Left renal pelvis (tissue), 4 donors: ENCODE measurements around the gene SRF. TPM values are rescaled to one million over a fixed set of nuclear protein-coding genes. Genes with fewer than 3 reads are reported as not detected.

Experiments used
- polyA plus RNA-seq, 4 donors: library from polyadenylated mRNA; unstranded; fragments of 120-200 nt; gene quantifications; one replicate each; pipeline ENCODE4 v1.2.1, GENCODE V29; 2013; ENCODE audit not compliant: insufficient read length in 4 of 4

The SRF gene
- polyA plus RNA-seq, 4 donors: 26.5 to 38.2 (median 30.9) TPM

Other genes starting within 250 kb of the SRF start
- 10 to 100 TPM; 52.3 to 64.9 (median 59.1) TPM for gene CNPY3, start 241.8 kb upstream of the SRF start, polyA plus RNA-seq
- gene GNMT, start 210.5 kb upstream of the SRF start, polyA plus RNA-seq: 1 to 10 TPM in 1 of 4 donors, under 1 TPM in 3; 0.45 to 2.0 (median 0.64) TPM
- gene PEX6, start 192.1 kb upstream of the SRF start, polyA plus RNA-seq: 10 to 100 TPM; 15.5 to 27.2 (median 19.1) TPM
- gene PPP2R5D, start 186.7 kb upstream of the SRF start, polyA plus RNA-seq: 10 to 100 TPM; 60.3 to 72.1 (median 66.5) TPM
- gene MEA1, start 157.3 kb upstream of the SRF start, polyA plus RNA-seq: 10 to 100 TPM; 71.0 to 91.9 (median 82.6) TPM
- gene KLHDC3, start 157.0 kb upstream of the SRF start, polyA plus RNA-seq: 100 to 1,000 TPM in 1 of 4 donors, 10 to 100 TPM in 3; 90.6 to 112 (median 95.0) TPM
- 10 to 100 TPM; 37.6 to 64.1 (median 58.5) TPM for gene RRP36, start 149.6 kb upstream of the SRF start, polyA plus RNA-seq
- 10 to 100 TPM; 45.8 to 59.0 (median 48.7) TPM for gene CUL7, start 117.4 kb upstream of the SRF start, polyA plus RNA-seq
- 10 to 100 TPM; 38.4 to 78.4 (median 55.1) TPM for gene MRPL2, start 111.8 kb upstream of the SRF start, polyA plus RNA-seq
- gene KLC4, start 111.6 kb upstream of the SRF start, polyA plus RNA-seq: 10 to 100 TPM; 30.6 to 74.2 (median 51.3) TPM
- 100 to 1,000 TPM; 228 to 269 (median 239) TPM for gene PTK7, start 95.0 kb upstream of the SRF start, polyA plus RNA-seq
- 10 to 100 TPM; 24.7 to 48.7 (median 34.5) TPM for gene CUL9, start 10.9 kb downstream of the SRF start, polyA plus RNA-seq
- gene DNPH1, start 58.2 kb downstream of the SRF start, polyA plus RNA-seq: 10 to 100 TPM; 29.2 to 87.2 (median 46.4) TPM
- under 1 TPM; 0.20 to 0.44 (median 0.30) TPM for gene TTBK1, start 72.2 kb downstream of the SRF start, polyA plus RNA-seq
- under 1 TPM; 0.39 to 0.76 (median 0.58) TPM for gene SLC22A7, start 127.0 kb downstream of the SRF start, polyA plus RNA-seq
- 1 to 10 TPM; 2.4 to 8.1 (median 4.0) TPM for gene CRIP3, start 137.6 kb downstream of the SRF start, polyA plus RNA-seq
- gene ZNF318, start 198.4 kb downstream of the SRF start, polyA plus RNA-seq: 10 to 100 TPM; 27.1 to 32.3 (median 28.4) TPM